Measurements from ENCODE around the gene GALNT17.

GALNT17 gene

GRCh38 chr7:71661671-71662224 lies 529.8 kb downstream of the GALNT17 start:
- H3K27me3 ChIP-seq (ENCODE audit: low read depth, low read length): no peaks in the 10 kb centered on the region
- TF ChIP-seq EZH2phosphoT487 (IDR thresholded peaks at IDR 0.05; ENCODE audit: low read depth): no peak
- TF ChIP-seq, protein P1, sequence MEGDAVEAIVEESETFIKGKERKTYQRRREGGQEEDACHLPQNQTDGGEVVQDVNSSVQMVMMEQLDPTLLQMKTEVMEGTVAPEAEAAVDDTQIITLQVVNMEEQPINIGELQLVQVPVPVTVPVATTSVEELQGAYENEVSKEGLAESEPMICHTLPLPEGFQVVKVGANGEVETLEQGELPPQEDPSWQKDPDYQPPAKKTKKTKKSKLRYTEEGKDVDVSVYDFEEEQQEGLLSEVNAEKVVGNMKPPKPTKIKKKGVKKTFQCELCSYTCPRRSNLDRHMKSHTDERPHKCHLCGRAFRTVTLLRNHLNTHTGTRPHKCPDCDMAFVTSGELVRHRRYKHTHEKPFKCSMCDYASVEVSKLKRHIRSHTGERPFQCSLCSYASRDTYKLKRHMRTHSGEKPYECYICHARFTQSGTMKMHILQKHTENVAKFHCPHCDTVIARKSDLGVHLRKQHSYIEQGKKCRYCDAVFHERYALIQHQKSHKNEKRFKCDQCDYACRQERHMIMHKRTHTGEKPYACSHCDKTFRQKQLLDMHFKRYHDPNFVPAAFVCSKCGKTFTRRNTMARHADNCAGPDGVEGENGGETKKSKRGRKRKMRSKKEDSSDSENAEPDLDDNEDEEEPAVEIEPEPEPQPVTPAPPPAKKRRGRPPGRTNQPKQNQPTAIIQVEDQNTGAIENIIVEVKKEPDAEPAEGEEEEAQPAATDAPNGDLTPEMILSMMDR (IDR thresholded peaks at IDR 0.05; ENCODE audit: low read depth, low read length): no peak

DNA sequence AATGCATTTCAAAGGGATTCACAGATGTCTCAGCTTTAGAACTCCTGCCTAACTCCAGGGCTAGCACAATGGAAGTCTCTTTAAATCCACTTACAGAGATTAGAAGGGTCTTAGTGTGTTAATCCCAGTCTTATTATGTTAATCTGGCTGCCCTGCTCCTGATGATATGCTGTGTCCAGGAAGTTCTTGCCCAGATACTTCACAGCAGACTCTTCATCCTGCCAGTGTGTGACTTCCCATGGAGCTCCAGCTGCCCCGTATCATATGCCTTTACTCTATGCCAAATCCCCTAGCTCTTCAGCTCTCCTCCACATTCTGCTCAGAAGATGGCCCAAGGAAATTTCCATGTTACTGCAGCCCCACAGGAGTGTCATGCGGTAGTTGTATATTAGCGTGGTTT lies 533.8 kb downstream of the GALNT17 start:
- Histone ChIP-seq H3K9ac (ENCODE audit: low read length) (no peak overlapping the region), H3K4me1 (ENCODE audit: low read length) (no peaks in the 10 kb centered on the region), H3K9me3 (ENCODE audit: insufficient read depth, low read length) (no peaks in the 10 kb centered on the region), H4K20me1 (ENCODE audit: insufficient read depth, low read length) (no peaks in the 10 kb centered on the region), H3K4me3 (ENCODE audit: low read length) (no peak overlapping the region), H3K36me3 (replicated peaks; ENCODE audit: low read depth, low read length) (no peaks in the 10 kb centered on the region), H3K27ac (ENCODE audit: low read length) (no peak overlapping the region), H3K27me3 (ENCODE audit: low read depth, low read length) (no peaks in the 10 kb centered on the region), H2AFZ (ENCODE audit: low read depth, low read length) (no peak overlapping the region), H3K4me2 (ENCODE audit: low read length) (no peak overlapping the region), H3K79me2 (ENCODE audit: low read length) (no peaks in the 10 kb centered on the region)
- TF ChIP-seq, protein P1 (IDR thresholded peaks at IDR 0.05; ENCODE audit: low read depth, low read length): no peak
- TF ChIP-seq EZH2phosphoT487 (IDR thresholded peaks at IDR 0.05; ENCODE audit: low read depth): no peak

More at GRCh38 chr7:71661671-71662224, 529.8 kb downstream of the GALNT17 start:
- H3K79me2 ChIP-seq (ENCODE audit: low read length): no peaks in the 10 kb centered on the region
- H3K9ac ChIP-seq (ENCODE audit: low read length): no peak overlapping the region
- H3K36me3 ChIP-seq (replicated peaks; ENCODE audit: low read depth, low read length): no peaks in the 10 kb centered on the region
- H2AFZ ChIP-seq (ENCODE audit: low read depth, low read length): no peak overlapping the region
- H3K4me3 ChIP-seq (ENCODE audit: low read length): no peak overlapping the region
- no peaks in the 10 kb centered on the region for H3K4me1 ChIP-seq (ENCODE audit: low read length)
- H3K27ac ChIP-seq (ENCODE audit: low read length): no peak overlapping the region
- H3K4me2 ChIP-seq (ENCODE audit: low read length): no peak overlapping the region
- no peaks in the 10 kb centered on the region for H3K9me3 ChIP-seq (ENCODE audit: insufficient read depth, low read length)
- H4K20me1 ChIP-seq (ENCODE audit: insufficient read depth, low read length): no peaks in the 10 kb centered on the region

- Histone ChIP-seq H3K4me1 (ENCODE audit: low read length) (no peaks in the 10 kb centered on the region), H2AFZ (ENCODE audit: low read depth, low read length) (no peak overlapping the region), H3K4me3 (ENCODE audit: low read length) (no peak overlapping the region), H3K9ac (ENCODE audit: low read length) (no peak overlapping the region), H4K20me1 (ENCODE audit: insufficient read depth, low read length) (no peaks in the 10 kb centered on the region), H3K79me2 (ENCODE audit: low read length) (no peaks in the 10 kb centered on the region), H3K36me3 (replicated peaks; ENCODE audit: low read depth, low read length) (no peaks in the 10 kb centered on the region), H3K27ac (ENCODE audit: low read length) (no peak overlapping the region), H3K9me3 (ENCODE audit: insufficient read depth, low read length) (no peaks in the 10 kb centered on the region), H3K27me3 (ENCODE audit: low read depth, low read length) (no peaks in the 10 kb centered on the region), H3K4me2 (ENCODE audit: low read length) (no peak overlapping the region)
- TF ChIP-seq, protein P1 (IDR thresholded peaks at IDR 0.05; ENCODE audit: low read depth, low read length): no peak
- no peak for TF ChIP-seq EZH2phosphoT487 (IDR thresholded peaks at IDR 0.05; ENCODE audit: low read depth)
Measured at GRCh38 chr7:71668572-71668971, 536.6 kb downstream of the GALNT17 start.

GRCh38 chr7:71679480-71679879 lies 547.5 kb downstream of the GALNT17 start:
- H3K9ac ChIP-seq (ENCODE audit: low read length): no peak overlapping the region
- no peaks in the 10 kb centered on the region for H3K27me3 ChIP-seq (ENCODE audit: low read depth, low read length)
- no peak overlapping the region for H2AFZ ChIP-seq (ENCODE audit: low read depth, low read length)
- TF ChIP-seq, protein P1 (IDR thresholded peaks at IDR 0.05; ENCODE audit: low read depth, low read length): no peak
- no peak for TF ChIP-seq EZH2phosphoT487 (IDR thresholded peaks at IDR 0.05; ENCODE audit: low read depth)
- no peaks in the 10 kb centered on the region for H3K9me3 ChIP-seq (ENCODE audit: insufficient read depth, low read length)
- H3K27ac ChIP-seq (ENCODE audit: low read length): no peak overlapping the region
- H3K4me2 ChIP-seq (ENCODE audit: low read length): no peak overlapping the region
- H3K4me3 ChIP-seq (ENCODE audit: low read length): no peak overlapping the region
- no peaks in the 10 kb centered on the region for H3K36me3 ChIP-seq (replicated peaks; ENCODE audit: low read depth, low read length)
- H3K4me1 ChIP-seq (ENCODE audit: low read length): no peaks in the 10 kb centered on the region
- H3K79me2 ChIP-seq (ENCODE audit: low read length): no peaks in the 10 kb centered on the region
- H4K20me1 ChIP-seq (ENCODE audit: insufficient read depth, low read length): no peaks in the 10 kb centered on the region
